Hematopoietic multipotent progenitor cell treated with erythropoietin and hydrocortisone succinate and interleukin-3 and kit ligand, for 6 days (in vitro differentiated cells): ENCODE measurements around the gene KLRB1.
"Not testable (repeated sequence)": the region's sequence is repeated elsewhere in the genome, so short reads cannot be mapped to it uniquely, and the experiment has no call there.

Experiments
- DNase-seq: peaks from one replicate; pipeline ENCODE4 v3.0.0-alpha.2; 2015

Gene KLRB1

GRCh38 chr12:9619411-9620179 is 11.9 kb upstream of the KLRB1 start:
- DNase-seq = peak; percentile 38

- DNase-seq = not testable (repeated sequence)
Measured at GRCh38 chr12:9618906-9619305, 11.2 kb upstream of the KLRB1 start.

DNA sequence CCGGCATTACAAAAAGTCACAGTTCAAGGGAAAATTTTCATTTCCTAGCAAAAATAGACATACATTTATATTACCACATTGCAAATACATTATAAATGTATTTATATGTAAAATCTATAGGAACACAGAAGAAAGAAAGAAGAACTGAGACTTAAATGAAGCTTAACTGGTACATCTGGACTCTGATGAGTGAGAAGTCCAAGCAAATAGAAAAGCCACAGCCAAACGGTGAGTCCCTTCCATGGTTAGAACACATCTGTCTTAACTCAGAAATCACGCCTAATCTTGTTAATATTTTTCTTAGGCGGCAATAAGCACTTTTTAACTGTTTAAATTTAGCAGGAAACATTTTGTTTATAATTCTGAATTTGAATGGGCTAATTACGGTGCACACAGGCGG is 9.4 kb upstream of the KLRB1 start:
- no peak for DNase-seq

- DNase-seq = peak; percentile 64
Measured at GRCh38 chr12:9615420-9616136, 7.9 kb upstream of the KLRB1 start.

DNA sequence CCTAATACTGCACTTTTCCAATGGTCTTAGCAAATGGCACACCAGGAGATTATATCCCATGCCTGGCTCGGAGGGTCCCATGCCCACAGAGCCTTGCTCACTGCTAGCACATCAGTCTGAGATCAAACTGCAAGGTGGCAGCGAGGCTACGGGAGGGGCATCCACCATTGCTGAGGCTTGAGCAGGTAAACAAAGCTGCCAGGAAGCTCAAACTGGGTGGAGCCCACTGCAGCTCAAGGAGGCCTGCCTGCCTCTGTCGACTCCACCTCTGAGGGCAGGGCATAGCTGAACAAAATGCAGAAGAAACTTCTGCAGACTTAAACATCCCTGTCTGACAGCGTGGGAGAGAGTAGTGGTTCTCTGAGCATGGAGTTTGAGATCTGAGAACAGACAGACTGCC is 2.9 kb upstream of the KLRB1 start:
- DNase-seq = not testable (repeated sequence)

GRCh38 chr12:9606736-9607372 is 862 bp downstream of the KLRB1 start:
- no peak for DNase-seq

DNA sequence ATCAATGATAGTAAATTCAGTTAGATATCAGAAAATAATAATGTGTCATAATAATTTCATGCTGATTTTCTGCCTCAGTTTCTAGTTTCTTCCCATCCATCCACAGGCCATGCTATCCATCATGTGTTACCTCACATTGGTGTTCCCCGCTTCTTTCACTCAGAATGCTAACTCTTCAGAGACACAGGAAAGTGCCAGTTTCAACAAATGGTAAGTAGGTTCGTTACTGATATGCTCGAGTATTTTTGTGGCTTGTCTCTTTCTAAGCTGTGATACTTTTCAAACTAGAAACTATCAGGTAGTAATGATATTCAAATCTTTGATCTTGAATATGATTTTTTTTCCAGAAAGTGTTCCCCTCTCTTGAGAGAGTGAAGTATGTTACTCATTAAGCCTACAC is 1.5 kb downstream of the KLRB1 start:
- DNase-seq = no peak

- DNase-seq = peak; percentile 60
Measured at GRCh38 chr12:9605483-9605882, 2.2 kb downstream of the KLRB1 start.

DNA sequence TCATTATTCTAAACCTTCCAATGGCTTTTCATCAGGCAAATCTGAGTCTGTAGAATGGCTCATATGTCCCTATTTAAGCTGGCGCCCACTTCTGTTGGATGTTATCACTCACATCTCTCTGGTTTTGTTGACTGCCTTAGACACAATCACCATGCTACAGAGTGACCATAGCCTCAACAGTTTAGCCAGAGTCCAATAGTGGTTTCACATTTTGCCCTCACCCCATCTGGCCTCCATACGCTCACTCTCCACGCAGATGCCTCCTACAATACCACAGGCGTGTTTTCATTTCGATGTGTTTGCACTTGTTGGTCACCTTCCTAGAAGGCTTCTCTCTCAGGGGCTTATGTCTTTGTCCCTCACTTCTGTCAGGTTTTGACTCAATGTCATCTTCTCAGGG is 3.4 kb downstream of the KLRB1 start:
- peak; percentile 37 for DNase-seq

DNA sequence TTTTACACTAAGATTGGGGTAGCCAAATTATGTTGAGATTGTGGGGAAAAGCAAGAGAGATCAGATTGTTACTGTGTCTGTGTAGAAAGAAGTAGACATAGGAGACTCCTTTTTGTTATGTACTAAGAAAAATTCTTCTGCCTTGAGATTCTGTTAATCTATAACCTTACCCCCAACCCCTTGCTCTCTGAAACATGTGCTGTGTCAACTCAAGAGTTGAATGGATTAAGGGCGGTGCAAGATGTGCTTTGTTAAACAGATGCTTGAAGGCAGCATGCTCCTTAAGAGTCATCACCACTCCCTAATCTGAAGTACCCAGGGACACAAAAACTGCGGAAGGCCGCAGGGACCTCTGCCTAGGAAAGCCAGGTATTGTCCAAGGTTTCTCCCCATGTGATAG is 7.3 kb downstream of the KLRB1 start:
- not testable (repeated sequence) for DNase-seq

- DNase-seq = no peak
Measured at GRCh38 chr12:9598363-9598762, 9.4 kb downstream of the KLRB1 start.

DNA sequence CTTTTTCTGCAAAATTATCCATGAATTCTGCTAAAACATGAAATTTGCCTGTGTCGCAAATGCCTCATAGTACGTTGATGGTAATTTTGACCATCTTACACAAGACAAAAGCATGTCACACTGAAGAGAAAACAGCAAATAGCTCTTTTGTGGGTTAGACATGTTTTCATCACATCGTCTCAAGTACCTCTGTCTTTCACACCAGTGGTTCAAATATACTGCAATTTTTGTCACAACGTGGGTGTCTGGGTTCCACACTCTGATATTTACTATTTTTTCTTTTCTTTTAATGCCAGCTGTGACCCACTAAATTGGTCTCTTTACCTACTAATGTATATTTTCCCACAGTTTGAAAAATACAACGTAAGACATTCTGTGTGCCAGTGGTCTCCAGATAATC is 10.4 kb downstream of the KLRB1 start:
- DNase-seq = no peak

- DNase-seq = no peak
Measured at GRCh38 chr12:9590441-9590840, 17.3 kb downstream of the KLRB1 start.

GRCh38 chr12:9588749-9589148 is 19.0 kb downstream of the KLRB1 start:
- DNase-seq = no peak

GRCh38 chr12:9587987-9588600 is 19.6 kb downstream of the KLRB1 start:
- no peak for DNase-seq

GRCh38 chr12:9577729-9578128 is 30.0 kb downstream of the KLRB1 start:
- not testable (repeated sequence) for DNase-seq

DNA sequence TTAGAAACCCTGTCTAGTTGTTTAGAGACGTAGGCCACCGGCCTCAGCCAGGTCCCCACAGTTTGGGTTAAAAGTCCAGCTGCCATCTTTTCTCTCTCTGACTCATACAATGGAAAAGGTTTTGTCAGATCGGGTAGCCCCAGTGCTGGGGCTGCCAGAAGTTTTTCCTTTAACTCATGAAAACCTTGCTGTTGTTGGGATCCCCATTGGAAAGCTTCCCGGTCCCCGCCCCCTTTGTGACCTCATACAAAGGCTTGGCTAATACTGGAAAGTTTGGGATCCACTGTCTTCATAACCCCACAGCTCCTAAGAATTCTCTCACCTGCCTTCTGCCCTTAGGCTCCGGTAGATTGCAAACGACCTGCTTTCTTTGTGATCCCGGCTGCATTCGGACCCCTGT is 40.6 kb downstream of the KLRB1 start:
- not testable (repeated sequence) for DNase-seq

- not testable (repeated sequence) for DNase-seq
Measured at GRCh38 chr12:9566113-9566512, 41.6 kb downstream of the KLRB1 start.

DNA sequence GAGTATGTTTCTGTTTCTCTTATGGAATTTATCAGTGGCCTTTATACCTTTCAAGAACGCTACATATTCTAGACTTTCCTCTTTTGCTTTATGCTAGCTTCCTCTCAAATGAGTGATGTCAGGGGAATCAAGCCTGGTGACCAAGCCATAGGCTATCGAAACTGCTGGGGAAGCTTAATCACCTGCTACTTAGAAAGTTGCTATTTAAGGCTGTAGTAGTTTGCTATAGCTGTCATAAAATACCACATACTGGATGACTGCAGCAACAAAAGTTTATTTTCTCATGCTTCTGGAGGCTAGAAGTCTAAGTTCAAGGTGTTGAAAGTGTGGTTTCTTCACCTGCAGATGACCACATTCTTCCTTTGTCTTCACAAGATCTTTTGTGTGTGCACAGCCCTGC is 43.3 kb downstream of the KLRB1 start:
- not testable (repeated sequence) for DNase-seq

DNA sequence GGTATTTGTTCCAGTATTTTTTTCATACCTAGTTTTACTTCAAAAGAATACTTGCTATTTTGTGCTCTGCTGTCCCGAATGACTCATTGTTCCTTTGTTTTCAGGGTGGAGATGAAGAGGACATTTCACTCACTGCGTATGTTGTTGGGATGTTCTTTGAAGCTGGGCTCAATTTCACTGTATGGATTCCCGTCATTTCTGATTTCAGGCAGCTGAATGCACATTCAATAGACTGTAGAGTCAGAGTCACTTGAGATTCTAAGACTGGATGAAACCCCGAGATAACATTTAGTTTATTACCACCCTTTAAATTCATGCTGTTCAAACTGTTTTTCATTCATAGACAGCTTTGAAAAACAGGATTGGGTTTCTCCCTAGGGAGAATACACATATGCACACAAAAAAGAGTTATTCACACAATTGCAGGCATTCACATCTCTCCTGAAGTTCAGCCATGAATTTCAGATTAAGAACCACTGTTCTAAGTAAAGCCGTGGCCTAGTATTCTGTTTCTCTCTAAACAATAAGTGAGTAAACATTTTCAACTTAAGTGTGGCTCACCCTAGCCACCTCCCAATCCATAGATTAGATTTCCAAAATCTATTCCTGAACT is 44.8 kb downstream of the KLRB1 start:
- DNase-seq = not testable (repeated sequence)

DNA sequence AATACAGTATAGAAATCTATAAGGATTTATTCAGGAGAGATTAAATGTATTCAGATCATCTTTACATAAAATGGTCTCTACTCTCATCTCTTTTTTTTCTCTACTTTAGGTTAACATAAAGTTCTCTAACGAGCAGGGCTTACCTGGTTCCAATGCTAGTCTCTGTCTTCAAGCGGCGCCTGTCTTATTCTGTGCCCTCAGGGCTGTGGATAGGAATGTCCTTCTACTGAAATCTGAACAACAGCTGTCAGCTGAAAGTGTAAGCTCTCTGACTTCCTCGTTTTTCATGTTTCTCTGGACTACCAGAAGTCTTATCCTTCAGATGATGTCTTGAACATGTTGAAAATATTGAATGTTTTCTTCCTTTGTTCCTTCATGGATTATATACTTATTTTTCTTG is 62.2 kb downstream of the KLRB1 start:
- DNase-seq = not testable (repeated sequence)
